Measurements from ENCODE around the gene SLC66A3.

SLC66A3 gene

GRCh38 chr2:11140492-11140891, 14.8 kb upstream of the SLC66A3 start:
- TF ChIP-seq CTCF (IDR thresholded peaks at IDR 0.05; ENCODE audit: low read depth, low read length), result no peak
- no peak overlapping the region for H3K4me3 ChIP-seq (ENCODE audit: low read depth, low read length)

GRCh38 chr2:11141319-11141718, 13.9 kb upstream of the SLC66A3 start:
- H3K4me3 ChIP-seq (ENCODE audit: low read depth, low read length), result no peak overlapping the region
- no peak for TF ChIP-seq CTCF (IDR thresholded peaks at IDR 0.05; ENCODE audit: low read depth, low read length)

- TF ChIP-seq CTCF (IDR thresholded peaks at IDR 0.05; ENCODE audit: low read depth, low read length), result no peak
- H3K4me3 ChIP-seq (ENCODE audit: low read depth, low read length), result no peak overlapping the region
Observed at GRCh38 chr2:11142330-11142729, 12.9 kb upstream of the SLC66A3 start.

GRCh38 chr2:11142987-11143386, 12.3 kb upstream of the SLC66A3 start:
- no peak overlapping the region for H3K4me3 ChIP-seq (ENCODE audit: low read depth, low read length)
- no peak for TF ChIP-seq CTCF (IDR thresholded peaks at IDR 0.05; ENCODE audit: low read depth, low read length)

GRCh38 chr2:11144077-11144737, 11.1 kb upstream of the SLC66A3 start:
- H3K4me3 ChIP-seq (ENCODE audit: low read depth, low read length), result no peak overlapping the region
- no peak for TF ChIP-seq CTCF (IDR thresholded peaks at IDR 0.05; ENCODE audit: low read depth, low read length)

GRCh38 chr2:11144738-11145079, 10.6 kb upstream of the SLC66A3 start:
- TF ChIP-seq CTCF (IDR thresholded peaks at IDR 0.05; ENCODE audit: low read depth, low read length), result no peak
- H3K4me3 ChIP-seq (ENCODE audit: low read depth, low read length), result no peak overlapping the region

GRCh38 chr2:11145350-11145749, 9.9 kb upstream of the SLC66A3 start:
- no peak for TF ChIP-seq CTCF (IDR thresholded peaks at IDR 0.05; ENCODE audit: low read depth, low read length)
- H3K4me3 ChIP-seq (ENCODE audit: low read depth, low read length), result no peak overlapping the region
